Measurements from ENCODE around the gene IL23R. TPM values are rescaled to one million over a fixed set of nuclear protein-coding genes. Genes with fewer than 3 reads are reported as not detected.

IL23R gene
- polyA plus RNA-seq, 1 donor = 0.10 TPM

- DNase-seq = no peak
Observed at GRCh38 chr1:67148516-67149178, 17.6 kb upstream of the IL23R start.

- DNase-seq = peak; percentile 73
Observed at GRCh38 chr1:67149179-67149770, 17.0 kb upstream of the IL23R start.

GRCh38 chr1:67150931-67151330, 15.3 kb upstream of the IL23R start:
- DNase-seq = no peak

GRCh38 chr1:67158401-67158800, 7.9 kb upstream of the IL23R start:
- DNase-seq = no peak

GRCh38 chr1:67159233-67159632, 7.0 kb upstream of the IL23R start:
- DNase-seq = no peak

GRCh38 chr1:67162954-67163353, 3.3 kb upstream of the IL23R start:
- no peak for DNase-seq

GRCh38 chr1:67165468-67166041, 699 bp upstream of the IL23R start:
- DNase-seq = no peak

GRCh38 chr1:67169496-67169895, 3.2 kb downstream of the IL23R start:
- DNase-seq = no peak

- DNase-seq = no peak
Observed at GRCh38 chr1:67169932-67170331, 3.7 kb downstream of the IL23R start.

GRCh38 chr1:67170751-67171573, 4.7 kb downstream of the IL23R start:
- DNase-seq = no peak

GRCh38 chr1:67171574-67171955, 5.3 kb downstream of the IL23R start:
- no peak for DNase-seq

GRCh38 chr1:67171978-67172377, 5.7 kb downstream of the IL23R start:
- DNase-seq = no peak

GRCh38 chr1:67173988-67174387, 7.7 kb downstream of the IL23R start:
- DNase-seq = no peak

GRCh38 chr1:67174716-67175284, 8.5 kb downstream of the IL23R start:
- no peak for DNase-seq

- no peak for DNase-seq
Observed at GRCh38 chr1:67175530-67176087, 9.4 kb downstream of the IL23R start.

GRCh38 chr1:67184838-67185421, 18.7 kb downstream of the IL23R start:
- DNase-seq = no peak

GRCh38 chr1:67188137-67188536, 21.9 kb downstream of the IL23R start:
- DNase-seq = no peak

GRCh38 chr1:67189953-67190352, 23.7 kb downstream of the IL23R start:
- DNase-seq = no peak

GRCh38 chr1:67190410-67190809, 24.2 kb downstream of the IL23R start:
- DNase-seq = no peak

- DNase-seq = no peak
Observed at GRCh38 chr1:67190942-67191341, 24.7 kb downstream of the IL23R start.

GRCh38 chr1:67191668-67192520, 25.6 kb downstream of the IL23R start:
- no peak for DNase-seq

Measured in left kidney (tissue), 2 donors.